ENCODE measurements around the gene ASF1B.

Gene ASF1B

DNA sequence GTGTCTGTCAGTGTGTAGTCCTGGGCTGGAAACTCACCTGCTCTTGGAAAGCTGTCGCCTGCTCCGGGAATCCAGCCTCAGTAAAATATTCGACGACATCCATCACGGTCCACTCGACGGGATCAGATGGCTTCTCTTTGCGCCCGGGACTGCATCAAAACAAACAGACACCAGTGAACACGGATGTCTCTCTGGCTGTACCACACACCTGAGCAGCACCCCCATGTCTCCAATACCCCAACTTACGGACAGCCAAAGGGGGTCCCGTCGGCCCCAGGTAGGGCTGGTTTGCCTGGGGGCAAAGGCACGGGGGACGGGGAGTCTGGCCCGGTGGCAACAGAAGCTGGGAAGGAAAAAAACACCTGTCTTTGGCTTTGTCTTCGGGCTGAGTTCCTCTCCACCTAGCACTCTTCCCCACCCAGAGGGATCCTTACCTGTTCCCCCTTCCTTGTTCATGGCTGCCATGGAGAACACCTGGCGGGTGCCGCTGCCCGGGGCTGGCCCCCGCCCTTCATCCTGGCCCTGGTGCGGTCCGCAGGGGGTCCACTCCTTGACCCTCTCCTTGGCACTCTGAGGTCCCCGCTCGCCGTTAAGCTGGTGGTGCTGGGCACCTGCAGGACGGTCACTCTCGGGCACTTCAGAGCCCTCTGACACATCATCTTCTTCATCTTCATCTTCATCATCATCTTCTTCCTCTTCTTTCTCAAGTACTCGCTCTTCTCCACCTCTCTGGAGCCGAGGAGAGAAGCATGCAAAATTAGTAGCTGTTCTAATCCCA, 47.6 kb downstream of the ASF1B start:
- DNase-seq = no peak
- Histone ChIP-seq H3K4me3 (ENCODE audit: insufficient read depth, low read depth, low read length, poor library complexity, severe bottlenecking) (no peak overlapping the region), H3K4me1 (ENCODE audit: control insufficient read depth, insufficient read depth, low read length, poor library complexity, severe bottlenecking) (no peaks in the 10 kb centered on the region), H3K27me3 (replicated peaks; ENCODE audit: control insufficient read depth, insufficient read depth, low read length, poor library complexity, severe bottlenecking) (no peaks in the 10 kb centered on the region), H3K27ac (ENCODE audit: insufficient read depth, low read length, poor library complexity, severe bottlenecking) (no peak overlapping the region), H3K9me3 (ENCODE audit: control insufficient read depth, low read length) (no peaks in the 10 kb centered on the region), H3K36me3 (ENCODE audit: control insufficient read depth, insufficient read depth, low read length) (peaks cover 5% of the 10 kb centered on the region)

- Histone ChIP-seq H3K27ac (ENCODE audit: insufficient read depth, low read length, poor library complexity, severe bottlenecking) (no peak overlapping the region), H3K4me1 (ENCODE audit: control insufficient read depth, insufficient read depth, low read length, poor library complexity, severe bottlenecking) (peaks cover 9% of the 10 kb centered on the region), H3K27me3 (replicated peaks; ENCODE audit: control insufficient read depth, insufficient read depth, low read length, poor library complexity, severe bottlenecking) (no peaks in the 10 kb centered on the region), H3K9me3 (ENCODE audit: control insufficient read depth, low read length) (no peaks in the 10 kb centered on the region), H3K36me3 (ENCODE audit: control insufficient read depth, insufficient read depth, low read length) (peaks cover 5% of the 10 kb centered on the region), H3K4me3 (ENCODE audit: insufficient read depth, low read depth, low read length, poor library complexity, severe bottlenecking) (no peak overlapping the region)
- DNase-seq = no peak
Measured at GRCh38 chr19:14086098-14086497, 50.3 kb downstream of the ASF1B start.

DNA sequence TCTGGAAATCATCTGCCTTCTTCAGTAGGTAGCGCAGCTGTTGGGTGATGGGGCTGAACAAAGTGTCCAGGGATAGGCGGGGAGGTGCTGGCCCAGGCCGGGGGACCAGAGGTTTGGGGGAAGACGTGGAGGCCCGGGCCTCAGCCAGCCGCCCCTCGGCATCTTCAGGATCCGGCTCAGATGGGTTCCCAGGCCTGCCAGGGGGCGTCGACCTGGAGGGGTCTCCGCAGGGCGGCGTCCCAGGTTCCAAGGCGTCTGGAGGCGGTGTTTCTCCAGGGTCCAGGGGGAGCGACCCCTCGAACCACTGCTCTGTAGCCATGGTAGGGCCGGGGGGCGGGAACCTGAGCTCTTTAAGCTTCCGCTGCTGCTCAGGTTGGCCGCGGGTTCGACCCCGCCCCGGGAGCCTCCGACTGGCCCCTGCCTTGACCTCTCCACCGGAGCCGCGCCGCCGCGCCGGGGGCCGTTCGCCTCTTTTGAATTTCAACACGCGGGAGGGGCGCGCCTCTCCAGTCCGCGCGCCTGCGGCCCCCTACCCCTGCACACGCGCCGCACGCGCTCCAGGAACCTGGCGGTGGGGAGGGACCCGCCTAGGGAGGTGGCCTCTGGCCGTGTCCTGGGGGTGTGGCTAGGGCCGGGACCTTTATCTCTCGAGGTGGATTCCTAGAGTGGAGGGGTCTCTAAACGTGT, 50.9 kb downstream of the ASF1B start, which contains the start of gene C19orf67:
Gene C19orf67, minus strand, starts transcription at position 475 of the 687 bp plus-strand sequence. Its CDS starts 156 bp downstream, at position 319.
- Histone ChIP-seq H3K36me3 (ENCODE audit: control insufficient read depth, insufficient read depth, low read length) (peaks cover 5% of the 10 kb centered on the region), H3K9me3 (ENCODE audit: control insufficient read depth, low read length) (no peaks in the 10 kb centered on the region), H3K4me1 (ENCODE audit: control insufficient read depth, insufficient read depth, low read length, poor library complexity, severe bottlenecking) (peaks cover 12% of the 10 kb centered on the region), H3K27ac (ENCODE audit: insufficient read depth, low read length, poor library complexity, severe bottlenecking) (no peak within 1 kb of the TSS), H3K4me3 (ENCODE audit: insufficient read depth, low read depth, low read length, poor library complexity, severe bottlenecking) (no peak within 1 kb of the TSS), H3K27me3 (replicated peaks; ENCODE audit: control insufficient read depth, insufficient read depth, low read length, poor library complexity, severe bottlenecking) (no peaks in the 10 kb centered on the region)
- no peak for DNase-seq

DNA sequence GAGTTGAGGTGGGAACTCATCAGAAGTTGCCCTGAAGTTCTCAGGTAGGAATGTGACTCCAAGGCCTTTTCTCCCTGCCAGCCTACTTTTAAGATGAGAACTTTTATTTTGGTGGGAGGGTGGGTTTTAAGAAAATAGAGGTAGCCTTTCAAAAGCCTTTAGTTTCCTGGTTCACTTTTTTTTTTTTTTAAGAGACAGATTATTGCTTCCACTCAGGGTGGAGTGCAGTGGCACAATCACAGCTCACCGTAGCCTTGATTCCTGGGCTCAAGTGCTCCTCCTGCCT, 53.8 kb downstream of the ASF1B start:
- no peaks in the 10 kb centered on the region for H3K9me3 ChIP-seq (ENCODE audit: control insufficient read depth, low read length)
- H3K4me3 ChIP-seq (ENCODE audit: insufficient read depth, low read depth, low read length, poor library complexity, severe bottlenecking) = no peak overlapping the region
- no peak for DNase-seq
- no peaks in the 10 kb centered on the region for H3K36me3 ChIP-seq (ENCODE audit: control insufficient read depth, insufficient read depth, low read length)
- peaks cover 12% of the 10 kb centered on the region for H3K4me1 ChIP-seq (ENCODE audit: control insufficient read depth, insufficient read depth, low read length, poor library complexity, severe bottlenecking)
- peak overlapping the region; percentile 39 for H3K27ac ChIP-seq (ENCODE audit: insufficient read depth, low read length, poor library complexity, severe bottlenecking)
- H3K27me3 ChIP-seq (replicated peaks; ENCODE audit: control insufficient read depth, insufficient read depth, low read length, poor library complexity, severe bottlenecking) = no peaks in the 10 kb centered on the region

DNA sequence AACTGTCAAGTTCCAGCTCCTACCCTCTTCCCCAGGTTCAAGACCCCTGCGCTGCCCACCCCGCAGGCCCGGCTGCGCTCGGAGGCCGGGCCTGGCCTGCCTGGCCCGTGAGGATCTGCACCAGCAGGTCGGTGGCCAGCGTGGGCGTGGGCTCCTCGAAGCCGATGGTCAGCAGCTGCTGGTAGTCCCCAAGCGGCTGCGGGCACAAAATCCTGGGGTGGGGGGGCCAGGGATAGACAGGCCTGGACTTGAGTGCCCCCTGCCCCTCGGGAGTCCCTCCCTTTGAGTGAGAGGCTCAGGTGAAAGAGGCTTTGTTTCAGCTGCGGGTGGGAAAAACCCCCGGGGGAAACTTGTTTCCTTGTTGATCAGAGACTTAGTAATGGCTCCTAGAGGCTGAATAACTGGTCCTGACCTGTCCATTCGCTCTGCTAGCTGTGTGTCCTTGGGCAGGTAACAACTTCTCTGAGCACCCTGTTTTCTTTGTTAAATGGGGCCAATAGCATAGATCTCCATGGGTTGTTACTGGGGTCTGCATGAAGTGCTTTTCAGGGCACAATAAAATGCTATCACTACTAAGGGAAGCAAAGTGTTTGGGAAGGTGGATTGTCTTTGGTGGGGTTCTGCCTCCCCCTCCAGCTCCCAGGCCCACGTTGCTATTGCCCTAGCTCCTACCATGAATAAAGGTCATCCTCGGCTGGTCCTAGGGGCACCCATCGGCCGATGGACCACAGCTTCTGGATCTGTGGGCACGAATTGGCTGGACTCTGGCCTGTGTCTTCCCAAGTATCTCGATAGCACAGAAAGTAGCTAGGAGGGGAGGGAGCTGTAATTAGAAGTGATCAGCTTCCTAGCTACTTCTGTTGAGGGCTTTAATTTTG, 54.4 kb downstream of the ASF1B start:
- H3K36me3 ChIP-seq (ENCODE audit: control insufficient read depth, insufficient read depth, low read length) = no peaks in the 10 kb centered on the region
- no peaks in the 10 kb centered on the region for H3K9me3 ChIP-seq (ENCODE audit: control insufficient read depth, low read length)
- peak overlapping the region; percentile 69 for H3K4me3 ChIP-seq (ENCODE audit: insufficient read depth, low read depth, low read length, poor library complexity, severe bottlenecking)
- H3K27me3 ChIP-seq (replicated peaks; ENCODE audit: control insufficient read depth, insufficient read depth, low read length, poor library complexity, severe bottlenecking) = no peaks in the 10 kb centered on the region
- peaks cover 12% of the 10 kb centered on the region for H3K4me1 ChIP-seq (ENCODE audit: control insufficient read depth, insufficient read depth, low read length, poor library complexity, severe bottlenecking)
- H3K27ac ChIP-seq (ENCODE audit: insufficient read depth, low read length, poor library complexity, severe bottlenecking) = peak overlapping the region; percentile 78
- DNase-seq = peak in 1 of 3 donors; percentile 22

GRCh38 chr19:14080887-14081796, 55.2 kb downstream of the ASF1B start:
- Histone ChIP-seq H3K4me1 (ENCODE audit: control insufficient read depth, insufficient read depth, low read length, poor library complexity, severe bottlenecking) (peaks cover 12% of the 10 kb centered on the region), H3K36me3 (ENCODE audit: control insufficient read depth, insufficient read depth, low read length) (no peaks in the 10 kb centered on the region), H3K4me3 (ENCODE audit: insufficient read depth, low read depth, low read length, poor library complexity, severe bottlenecking) (peak overlapping the region; percentile 69), H3K9me3 (ENCODE audit: control insufficient read depth, low read length) (no peaks in the 10 kb centered on the region), H3K27me3 (replicated peaks; ENCODE audit: control insufficient read depth, insufficient read depth, low read length, poor library complexity, severe bottlenecking) (no peaks in the 10 kb centered on the region), H3K27ac (ENCODE audit: insufficient read depth, low read length, poor library complexity, severe bottlenecking) (peak overlapping the region; percentile 78)
- DNase-seq = peak; percentile 97 to 99 (median 99)

DNA sequence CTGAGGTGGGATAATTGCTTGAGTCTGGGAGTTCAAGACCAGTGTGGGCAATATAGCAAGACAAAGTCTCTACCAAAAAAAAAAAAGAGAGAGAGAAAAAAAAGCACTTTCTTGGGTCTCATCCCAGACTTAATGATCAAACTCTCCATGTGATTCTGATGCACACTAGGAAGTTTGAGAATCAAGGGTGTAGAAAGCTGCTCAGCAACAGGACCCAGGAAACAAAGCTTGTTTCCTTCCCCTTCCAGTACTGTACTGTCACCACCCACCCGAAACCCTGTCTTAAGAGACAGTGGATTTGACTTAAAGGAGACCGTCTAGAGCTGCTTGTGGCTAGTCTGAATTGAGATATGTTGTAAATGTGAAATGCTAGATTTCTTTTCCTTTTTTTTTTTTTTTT, 58.0 kb downstream of the ASF1B start:
- no peaks in the 10 kb centered on the region for H3K27me3 ChIP-seq (replicated peaks; ENCODE audit: control insufficient read depth, insufficient read depth, low read length, poor library complexity, severe bottlenecking)
- peaks cover 30% of the 10 kb centered on the region for H3K4me1 ChIP-seq (ENCODE audit: control insufficient read depth, insufficient read depth, low read length, poor library complexity, severe bottlenecking)
- H3K27ac ChIP-seq (ENCODE audit: insufficient read depth, low read length, poor library complexity, severe bottlenecking) = no peak overlapping the region
- no peak for DNase-seq
- H3K9me3 ChIP-seq (ENCODE audit: control insufficient read depth, low read length) = no peaks in the 10 kb centered on the region
- no peak overlapping the region for H3K4me3 ChIP-seq (ENCODE audit: insufficient read depth, low read depth, low read length, poor library complexity, severe bottlenecking)
- H3K36me3 ChIP-seq (ENCODE audit: control insufficient read depth, insufficient read depth, low read length) = no peaks in the 10 kb centered on the region

DNA sequence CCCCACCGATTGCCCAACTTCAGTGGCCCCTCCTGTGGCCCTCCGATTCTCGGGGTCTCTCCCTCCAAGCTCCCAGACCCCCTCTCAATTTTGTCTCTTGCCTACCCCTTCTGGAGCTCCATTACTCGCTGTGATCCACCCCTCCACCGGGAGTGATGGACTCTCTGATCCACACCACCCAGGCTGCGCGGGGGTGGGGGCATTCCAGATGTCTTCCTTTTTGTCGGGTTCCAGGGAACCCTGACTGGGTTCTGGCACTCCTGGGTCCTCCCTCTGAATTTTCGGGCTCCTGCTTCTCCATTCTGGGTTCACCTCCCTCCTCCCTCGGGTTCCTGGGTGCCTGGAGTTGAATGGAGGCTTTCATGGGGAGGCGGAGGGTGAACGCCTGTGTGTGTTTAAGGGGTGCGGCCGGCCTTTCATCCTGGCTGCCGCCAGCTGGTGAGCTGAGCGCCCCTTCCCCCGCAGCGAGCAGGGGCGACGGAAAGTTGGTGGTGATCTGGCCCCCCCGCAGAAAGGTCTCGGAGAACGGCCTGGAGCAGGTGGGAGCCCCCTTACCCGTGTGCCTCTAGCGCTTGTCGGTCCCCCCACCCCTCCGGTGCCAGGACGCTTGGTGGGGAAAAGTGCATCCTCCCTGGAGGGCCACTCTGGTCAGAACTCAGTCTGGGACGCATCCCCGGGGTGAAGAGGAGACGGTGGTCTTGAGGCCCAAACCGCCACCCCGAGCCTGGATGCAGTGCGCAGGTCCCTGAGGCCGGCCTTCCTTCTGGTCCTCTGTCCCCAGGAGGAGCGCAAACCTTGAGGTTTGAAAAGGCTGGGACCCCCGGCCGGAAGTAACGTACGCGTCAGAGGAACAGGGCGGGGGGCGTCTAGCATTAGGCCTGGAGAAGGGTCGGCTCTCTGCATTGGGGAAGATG, 62.2 kb downstream of the ASF1B start:
- Histone ChIP-seq H3K27ac (ENCODE audit: insufficient read depth, low read length, poor library complexity, severe bottlenecking) (peak overlapping the region; percentile 63), H3K4me1 (ENCODE audit: control insufficient read depth, insufficient read depth, low read length, poor library complexity, severe bottlenecking) (peaks cover 30% of the 10 kb centered on the region)
- DNase-seq = no peak

More for the DNA sequence above, 62.2 kb downstream of the ASF1B start:
- H3K9me3 ChIP-seq (ENCODE audit: control insufficient read depth, low read length) = no peaks in the 10 kb centered on the region
- no peaks in the 10 kb centered on the region for H3K36me3 ChIP-seq (ENCODE audit: control insufficient read depth, insufficient read depth, low read length)
- peak overlapping the region; percentile 84 for H3K4me3 ChIP-seq (ENCODE audit: insufficient read depth, low read depth, low read length, poor library complexity, severe bottlenecking)
- no peaks in the 10 kb centered on the region for H3K27me3 ChIP-seq (replicated peaks; ENCODE audit: control insufficient read depth, insufficient read depth, low read length, poor library complexity, severe bottlenecking)
